Subcutaneous abdominal adipose tissue (tissue), 5 donors: Measurements from ENCODE around the gene RWDD4.
"Not testable (repeated sequence)": the region's sequence is repeated elsewhere in the genome, so short reads cannot be mapped to it uniquely, and the experiment has no call there.

Experiments used
- H3K27ac ChIP-seq: one replicate; pipeline ENCODE4 v1.7.0; 2013; ENCODE audit warnings: low read depth, mild to moderate bottlenecking, inconsistent platforms, low read length, moderate library complexity
- H3K27me3 ChIP-seq, 5 donors: one replicate each; pipeline ENCODE4 v1.7.0; 2013; ENCODE audit warnings: low read length in 5 of 5, inconsistent platforms in 1 of 5; ENCODE audit not compliant: control insufficient read depth in 5 of 5, insufficient read depth in 4 of 5
- H3K36me3 ChIP-seq, 5 donors: one replicate each; pipeline ENCODE4 v1.7.0; 2013; ENCODE audit warnings: low read length in 5 of 5; ENCODE audit not compliant: control insufficient read depth in 5 of 5, insufficient read depth in 5 of 5
- H3K4me1 ChIP-seq, 5 donors: one replicate each; pipeline ENCODE4 v1.7.0; 2013; ENCODE audit warnings: low read length in 5 of 5, mild to moderate bottlenecking in 3 of 5, moderate library complexity in 1 of 5; ENCODE audit not compliant: control insufficient read depth in 5 of 5, insufficient read depth in 5 of 5
- H3K4me3 ChIP-seq, 5 donors: one replicate each; pipeline ENCODE4 v1.7.0; 2013; ENCODE audit warnings: low read length in 5 of 5, low read depth in 1 of 5
- H3K9ac ChIP-seq, 5 donors: one replicate each; pipeline ENCODE4 v1.7.0; 2013; ENCODE audit warnings: low read length in 5 of 5, mild to moderate bottlenecking in 4 of 5, moderate library complexity in 3 of 5
- H3K9me3 ChIP-seq, 5 donors: one replicate each; pipeline ENCODE4 v1.7.0; 2013; ENCODE audit warnings: low read length in 5 of 5; ENCODE audit not compliant: control insufficient read depth in 5 of 5
- donor health status: healthy.
- donor health status: healthy.
- donor health status: healthy.
- donor health status: healthy.
- donor health status: healthy.

The RWDD4 gene

DNA sequence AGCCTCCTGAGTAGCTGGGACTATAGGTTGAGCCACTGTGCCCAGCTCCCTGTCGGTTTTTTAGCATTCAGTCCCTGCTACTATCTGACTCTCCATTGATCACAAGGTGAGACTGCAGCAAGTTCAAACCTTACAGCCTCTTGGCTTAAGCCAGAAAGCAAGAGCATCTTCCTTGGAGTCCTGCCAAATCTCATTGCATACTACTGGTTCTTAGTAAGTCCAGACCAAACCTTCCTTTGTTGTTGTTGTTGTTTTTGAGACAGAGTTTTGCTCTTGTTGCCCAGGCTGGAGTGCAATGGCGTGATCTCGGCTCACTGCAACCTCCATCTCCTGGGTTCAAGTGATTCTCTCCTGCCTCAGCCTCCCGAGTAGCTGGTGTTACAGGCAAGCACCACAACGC is 31.7 kb downstream of the RWDD4 start:
- not testable (repeated sequence) for H3K9ac ChIP-seq, H3K27me3 ChIP-seq, H3K4me3 ChIP-seq, H3K9me3 ChIP-seq, H3K36me3 ChIP-seq, H3K4me1 ChIP-seq, H3K27ac ChIP-seq

DNA sequence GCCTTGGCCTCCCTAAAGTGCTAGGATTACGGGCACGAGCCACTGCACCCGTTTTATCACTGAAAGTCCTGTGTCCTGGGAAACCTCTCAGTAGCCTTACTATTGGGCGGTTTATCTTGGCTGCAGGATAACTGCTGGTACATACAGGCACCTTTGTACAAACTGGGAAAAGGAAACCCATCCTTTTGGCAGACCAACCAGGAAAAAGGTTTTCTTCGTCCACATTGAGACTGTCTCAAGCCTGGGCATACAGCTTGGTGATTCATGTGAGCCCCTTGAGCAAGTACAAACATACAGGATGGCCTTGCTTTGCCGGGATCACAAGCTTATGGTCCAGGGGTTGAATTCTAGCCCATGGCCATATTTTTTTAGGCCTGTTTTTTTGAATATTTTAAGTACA is 32.8 kb downstream of the RWDD4 start:
- Histone ChIP-seq H3K27me3 (no peaks in the 10 kb centered on the region), H3K27ac (no peak overlapping the region), H3K36me3 (no peaks in the 10 kb centered on the region), H3K4me3 (no peak overlapping the region), H3K4me1 (peaks cover 0 to 6% (median 0%) of the 10 kb centered on the region in 5 donors), H3K9ac (no peak overlapping the region), H3K9me3 (no peaks in the 10 kb centered on the region)

DNA sequence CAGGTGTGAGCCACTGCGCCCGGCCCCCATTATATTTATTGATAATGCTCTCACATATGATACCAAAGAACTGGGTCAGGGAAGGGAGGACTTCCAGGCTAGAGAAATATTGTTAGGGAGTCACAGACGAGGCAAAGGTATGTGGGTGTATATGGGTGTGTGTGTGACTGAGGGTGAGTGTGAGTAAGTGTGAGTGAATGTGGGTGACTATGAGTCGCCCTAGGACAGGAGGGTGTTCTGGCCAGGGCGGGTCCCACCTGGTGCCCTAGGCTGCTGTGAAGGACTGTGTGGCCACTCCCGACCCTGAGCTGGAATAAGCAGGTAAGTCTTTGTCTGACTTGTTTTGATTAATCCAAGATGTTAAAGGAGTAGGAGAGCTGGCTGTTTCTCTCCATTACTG is 34.4 kb downstream of the RWDD4 start:
- no peak overlapping the region for H3K4me3 ChIP-seq
- no peak overlapping the region for H3K9ac ChIP-seq
- H3K9me3 ChIP-seq, result no peaks in the 10 kb centered on the region
- no peaks in the 10 kb centered on the region for H3K36me3 ChIP-seq
- no peak overlapping the region for H3K27ac ChIP-seq
- no peaks in the 10 kb centered on the region for H3K27me3 ChIP-seq
- H3K4me1 ChIP-seq, result peaks cover 0 to 11% (median 0%) of the 10 kb centered on the region in 5 donors

DNA sequence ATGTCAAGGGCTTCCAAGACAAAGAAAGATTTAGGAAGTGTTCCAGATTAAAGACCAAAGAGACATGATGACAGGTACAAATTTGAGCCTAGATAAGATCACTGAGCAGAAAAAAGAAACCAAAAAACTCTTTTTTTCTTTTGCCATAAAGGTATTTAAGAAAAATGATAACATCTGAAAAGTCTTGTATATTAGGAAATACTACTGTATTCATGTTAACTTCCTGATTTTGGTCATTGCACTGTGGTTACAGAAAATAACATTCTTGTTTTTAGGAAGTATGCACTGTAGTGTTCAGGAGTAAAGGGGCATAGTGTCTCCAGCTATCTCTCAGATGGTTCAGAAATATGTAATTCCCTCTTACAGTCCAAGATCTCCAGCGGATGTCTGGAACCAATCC is 37.1 kb downstream of the RWDD4 start:
- H3K9me3 ChIP-seq, result no peaks in the 10 kb centered on the region
- H3K27me3 ChIP-seq, result no peaks in the 10 kb centered on the region
- H3K4me1 ChIP-seq, result peaks cover 0 to 11% (median 0%) of the 10 kb centered on the region in 5 donors
- H3K4me3 ChIP-seq, result no peak overlapping the region
- no peak overlapping the region for H3K27ac ChIP-seq
- no peaks in the 10 kb centered on the region for H3K36me3 ChIP-seq
- no peak overlapping the region for H3K9ac ChIP-seq

DNA sequence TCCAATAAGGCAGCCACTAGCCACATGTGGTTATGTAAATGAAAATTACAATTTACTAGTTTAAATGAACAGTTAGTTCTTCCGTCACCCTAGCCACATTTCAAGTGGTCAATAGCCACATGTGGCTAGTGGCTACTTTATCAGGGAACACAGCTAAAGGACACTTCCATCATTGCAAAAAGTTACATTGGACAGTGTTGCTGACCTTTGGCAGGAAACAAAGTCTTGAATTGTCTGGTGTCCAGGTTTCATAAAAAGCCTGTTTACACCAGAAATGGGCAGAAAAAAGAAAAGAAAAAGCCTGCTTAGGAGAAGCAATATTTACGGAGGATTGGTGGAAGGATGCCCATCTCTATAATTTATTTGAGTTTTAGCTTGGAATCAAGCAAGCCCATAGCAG is 38.6 kb downstream of the RWDD4 start:
- Histone ChIP-seq H3K9ac (no peak overlapping the region), H3K4me3 (no peak overlapping the region), H3K27ac (no peak overlapping the region), H3K36me3 (no peaks in the 10 kb centered on the region), H3K4me1 (peaks cover 0 to 11% (median 0%) of the 10 kb centered on the region in 5 donors), H3K9me3 (no peaks in the 10 kb centered on the region), H3K27me3 (no peaks in the 10 kb centered on the region)

DNA sequence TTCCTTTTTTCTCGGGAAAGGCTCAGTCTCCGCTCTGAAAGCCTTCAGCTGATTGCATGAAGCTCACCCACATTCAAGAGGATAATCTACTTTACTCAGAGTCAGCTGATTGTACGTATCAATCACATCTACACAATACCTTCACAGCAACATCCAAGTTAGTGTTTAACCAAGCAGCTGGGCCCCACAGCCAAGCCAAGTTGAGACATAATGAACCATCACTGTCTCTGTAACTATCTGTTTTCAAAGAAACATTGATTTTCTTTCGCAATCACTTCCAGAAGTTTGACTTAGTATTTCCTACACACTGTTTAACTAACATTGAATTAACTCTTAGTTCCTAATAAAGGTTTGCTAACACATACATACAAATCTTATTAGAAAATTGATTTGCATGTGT is 40.3 kb downstream of the RWDD4 start:
- no peaks in the 10 kb centered on the region for H3K27me3 ChIP-seq
- H3K4me1 ChIP-seq, result peaks cover 0 to 11% (median 0%) of the 10 kb centered on the region in 5 donors
- H3K27ac ChIP-seq, result no peak overlapping the region
- no peak overlapping the region for H3K4me3 ChIP-seq
- H3K9ac ChIP-seq, result no peak overlapping the region
- H3K9me3 ChIP-seq, result no peaks in the 10 kb centered on the region
- H3K36me3 ChIP-seq, result no peaks in the 10 kb centered on the region

DNA sequence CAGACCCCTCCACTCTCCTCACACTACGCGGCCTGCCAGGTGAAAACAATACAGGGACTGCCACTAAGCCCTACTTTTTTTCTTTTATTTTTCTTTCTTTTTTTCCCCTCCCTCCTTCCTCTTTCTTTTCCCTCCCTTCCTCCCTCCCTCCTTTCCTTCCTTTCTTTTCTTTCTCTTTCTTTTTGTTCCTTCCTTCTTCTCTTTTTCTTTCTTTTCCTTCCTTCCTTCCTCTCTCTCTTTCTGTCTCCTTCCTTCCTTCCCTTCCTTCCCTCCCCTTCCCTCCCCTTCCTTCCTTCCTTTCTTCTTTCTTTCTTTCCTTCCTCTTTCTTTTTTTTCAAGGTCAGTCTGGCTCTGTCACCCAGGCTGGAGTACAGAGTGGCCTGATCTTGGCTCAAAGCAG is 41.9 kb downstream of the RWDD4 start:
- no peak overlapping the region for H3K9ac ChIP-seq
- no peak overlapping the region for H3K4me3 ChIP-seq
- H3K36me3 ChIP-seq, result no peaks in the 10 kb centered on the region
- H3K27me3 ChIP-seq, result no peaks in the 10 kb centered on the region
- no peaks in the 10 kb centered on the region for H3K9me3 ChIP-seq
- H3K4me1 ChIP-seq, result peaks cover 0 to 11% (median 0%) of the 10 kb centered on the region in 5 donors
- no peak overlapping the region for H3K27ac ChIP-seq

DNA sequence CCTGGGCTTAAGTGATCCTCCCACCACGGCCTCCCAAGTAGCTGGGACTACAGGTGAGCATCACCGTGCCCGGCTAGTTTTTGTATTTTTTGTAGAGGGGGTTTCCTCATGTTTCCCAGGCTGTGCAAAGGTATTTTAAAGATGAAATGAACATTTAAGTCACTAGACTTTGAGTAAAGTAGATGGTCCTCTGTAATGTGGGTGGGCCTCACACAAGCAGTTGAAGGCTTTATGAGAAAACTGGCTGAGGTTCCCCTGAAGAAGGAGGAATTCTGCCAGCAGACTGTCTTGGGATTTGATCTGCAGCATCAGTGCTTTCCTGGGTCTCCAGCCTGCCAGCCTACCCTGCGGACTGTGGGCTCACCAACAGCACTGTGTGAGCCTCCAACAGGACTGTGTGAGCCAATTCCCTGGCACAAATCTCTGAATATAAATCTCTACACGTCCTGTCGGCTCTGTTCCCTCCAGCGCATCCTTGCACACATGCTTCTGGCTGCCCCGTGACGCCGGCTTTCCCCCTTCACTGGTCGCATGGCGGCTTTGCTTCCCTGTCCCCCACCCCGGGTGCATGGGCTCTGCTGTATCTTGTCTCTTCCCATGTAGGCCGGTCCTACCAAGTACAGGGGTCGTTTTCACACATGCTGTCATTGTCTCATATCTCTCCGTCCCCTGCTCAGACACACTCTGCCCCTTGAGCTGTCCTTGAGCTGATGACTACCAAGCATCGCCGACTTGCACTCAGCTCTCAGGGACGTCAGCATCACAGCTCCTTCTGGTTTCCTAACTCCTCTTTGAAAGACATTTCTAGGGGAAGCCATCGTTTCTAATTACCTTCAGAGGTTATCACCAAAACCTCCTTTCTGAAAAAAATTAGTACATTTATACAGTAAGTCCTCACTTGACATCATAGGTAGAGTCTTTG is 46.4 kb downstream of the RWDD4 start:
- Histone ChIP-seq H3K27me3 (peaks cover 0 to 4% (median 0%) of the 10 kb centered on the region in 5 donors), H3K9ac (no peak overlapping the region), H3K9me3 (no peaks in the 10 kb centered on the region), H3K4me3 (no peak overlapping the region), H3K36me3 (no peaks in the 10 kb centered on the region), H3K4me1 (peaks cover 0 to 4% (median 0%) of the 10 kb centered on the region in 5 donors), H3K27ac (no peak overlapping the region)

DNA sequence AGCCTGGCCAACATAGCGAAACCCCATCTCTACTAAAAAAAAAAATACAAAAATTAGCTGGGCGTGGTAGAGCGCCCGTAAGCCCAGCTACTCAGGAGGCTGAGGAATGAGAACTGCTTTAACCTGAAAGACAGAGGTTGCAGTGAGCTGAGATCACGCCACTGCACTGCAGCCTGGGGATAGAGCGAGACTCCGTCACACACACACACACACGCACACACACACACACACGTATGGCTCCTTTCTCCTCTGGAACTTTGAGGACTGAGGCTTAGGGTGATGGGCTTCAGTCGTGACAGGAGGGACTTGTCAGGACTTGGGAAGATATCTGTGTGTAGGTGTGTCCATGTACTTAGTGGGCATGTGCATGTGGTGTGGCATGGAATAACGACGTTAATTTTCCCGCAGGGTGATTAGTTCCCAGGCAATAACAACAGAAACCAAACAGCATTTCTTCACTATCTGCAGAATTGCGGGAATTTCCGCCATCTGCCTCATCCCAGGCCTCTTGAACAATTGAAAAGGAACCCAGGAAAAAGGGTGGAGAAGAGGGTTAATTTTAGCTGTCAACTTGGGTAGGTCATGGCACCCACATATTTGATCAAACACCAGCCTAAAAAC is 47.7 kb downstream of the RWDD4 start:
- Histone ChIP-seq H3K27me3 (peaks cover 0 to 4% (median 0%) of the 10 kb centered on the region in 5 donors), H3K4me3 (no peak overlapping the region), H3K27ac (no peak overlapping the region), H3K9ac (peak overlapping the region in 1 of 5 donors; percentile 82), H3K4me1 (peaks cover 0 to 4% (median 0%) of the 10 kb centered on the region in 5 donors), H3K36me3 (no peaks in the 10 kb centered on the region), H3K9me3 (no peaks in the 10 kb centered on the region)

DNA sequence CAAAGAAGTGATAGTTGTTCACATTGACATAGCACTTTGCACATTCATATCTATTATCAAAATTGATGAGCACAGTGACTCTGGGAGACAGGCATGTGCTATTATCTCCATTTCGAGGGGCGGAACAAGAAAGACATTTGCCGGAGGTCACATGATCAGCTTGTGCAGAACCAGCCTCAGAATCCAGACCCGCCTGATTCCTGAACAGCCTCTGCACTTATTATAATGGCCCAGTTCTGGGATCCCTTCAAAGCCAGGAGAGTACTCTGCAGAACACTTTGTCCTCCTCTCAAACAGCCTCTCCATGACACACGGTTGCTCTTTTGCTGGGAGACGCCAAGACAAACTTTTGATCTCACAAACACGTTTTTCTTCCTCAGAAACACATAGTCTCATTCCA is 48.4 kb downstream of the RWDD4 start:
- Histone ChIP-seq H3K27ac (no peak overlapping the region), H3K36me3 (no peaks in the 10 kb centered on the region), H3K9ac (no peak overlapping the region), H3K27me3 (peaks cover 0 to 4% (median 0%) of the 10 kb centered on the region in 5 donors), H3K4me1 (peaks cover 0 to 4% (median 0%) of the 10 kb centered on the region in 5 donors), H3K9me3 (no peaks in the 10 kb centered on the region), H3K4me3 (no peak overlapping the region)
